Tibial nerve (tissue), 4 donors: ENCODE results near the gene CDH13. TPM values are rescaled to one million over a fixed set of nuclear protein-coding genes. Genes with fewer than 3 reads are reported as not detected.
A peak's percentile ranks its signal among the peaks of the same experiment; 100 is the strongest.

Source experiments
- DNase-seq, 2 donors: peaks; one replicate each; pipeline ENCODE4 v3.0.0-alpha.2; 2019; ENCODE audit warnings: low spot score in 2 of 2
- H3K27ac ChIP-seq, 4 donors: fragments of 200-600 bp; sonication (generic) in 3 of 4; one replicate each; pipeline ENCODE4 v1.5.1; 2017 to 2019; ENCODE audit warnings: mild to moderate bottlenecking in 1 of 4
- H3K27me3 ChIP-seq, 2 donors: fragments of 200-600 bp; sonication (generic) in 1 of 2; one replicate each; pipeline versions ENCODE4 v1.5.1 to v1.6.0; 2017 to 2019
- H3K36me3 ChIP-seq, 3 donors: fragments of 200-600 bp; sonication (generic); one replicate each; pipeline ENCODE4 v1.5.1; 2018 to 2019
- H3K4me1 ChIP-seq, 4 donors: fragments of 200-600 bp; sonication (generic) in 3 of 4; one replicate each; pipeline ENCODE4 v1.5.1; 2017 to 2019
- H3K4me3 ChIP-seq, 4 donors: fragments of 200-600 bp; sonication (generic) in 3 of 4; one replicate each; pipeline ENCODE4 v1.5.1; 2017 to 2019; ENCODE audit warnings: mild to moderate bottlenecking in 1 of 4, moderate library complexity in 1 of 4
- H3K9me3 ChIP-seq, 4 donors: fragments of 200-600 bp; sonication (generic) in 3 of 4; one replicate each; pipeline ENCODE4 v1.5.1; 2017 to 2019
- EP300 ChIP-seq, 2 donors: sonication (generic); formaldehyde crosslinking; IDR thresholded peaks; one replicate each; pipeline ENCODE4 v1.6.1; 2017; ENCODE audit warnings: antibody characterized with exemption in 2 of 2, mild to moderate bottlenecking in 1 of 2
- POLR2A ChIP-seq, 2 donors: fragments of 450-650 bp; IDR thresholded peaks; one replicate each; pipeline ENCODE4 v1.6.1; 2017; ENCODE audit warnings: antibody characterized with exemption in 2 of 2, mild to moderate bottlenecking in 2 of 2, moderate library complexity in 2 of 2
- WGBS, 2 donors: methylation state at CpG; one replicate each; pipeline ENCODE4 v1.1.5; 2018; 5-methylcytosine and 5-hydroxymethylcytosine counted together
- total RNA-seq, 4 donors: library from RNA; depleted of rRNA; stranded (reverse); fragments of >200 nt; gene quantifications; one replicate each; pipeline ENCODE4 v1.1.0, GENCODE V29; 2016
- TF ChIP-seq, protein P1 (sequence below), 5 experiments: fragments of 200-600 bp in 3 of 5; fragments of 450-650 bp in 2 of 5; sonication (generic) in 3 of 5; IDR thresholded peaks; one replicate each; pipeline ENCODE4 v1.5.1; 2016 to 2019; ENCODE audit warnings: antibody characterized with exemption in 5 of 5, mild to moderate bottlenecking in 3 of 5, moderate library complexity in 2 of 5

CDH13 gene
- total RNA-seq, 4 donors from 2014 or later: 4.1 to 14.4 (median 5.8) TPM

DNA sequence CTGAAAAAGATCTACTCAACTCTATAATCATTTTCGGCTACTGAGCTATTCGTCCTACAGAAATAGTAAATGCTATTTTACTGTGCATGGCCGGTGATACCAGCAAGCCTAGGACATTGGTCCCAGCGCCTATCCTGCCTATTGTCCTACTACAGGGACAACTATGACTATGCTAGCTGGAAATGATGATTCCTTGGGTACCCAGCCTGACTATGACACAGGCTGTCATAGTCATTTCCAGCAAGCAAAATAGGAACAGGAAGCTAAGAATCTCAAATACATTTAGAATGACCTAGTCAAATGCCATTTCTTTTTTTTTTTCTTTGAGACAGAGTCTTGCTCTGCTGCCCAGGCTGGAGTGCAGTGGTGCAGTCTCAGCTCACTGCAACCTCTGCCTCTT is 1147.3 kb downstream of the CDH13 start:
- TF ChIP-seq POLR2A (IDR thresholded peaks at IDR 0.05) (no peak), EP300 (IDR thresholded peaks at IDR 0.05) (no peak)
- TF ChIP-seq, protein P1, sequence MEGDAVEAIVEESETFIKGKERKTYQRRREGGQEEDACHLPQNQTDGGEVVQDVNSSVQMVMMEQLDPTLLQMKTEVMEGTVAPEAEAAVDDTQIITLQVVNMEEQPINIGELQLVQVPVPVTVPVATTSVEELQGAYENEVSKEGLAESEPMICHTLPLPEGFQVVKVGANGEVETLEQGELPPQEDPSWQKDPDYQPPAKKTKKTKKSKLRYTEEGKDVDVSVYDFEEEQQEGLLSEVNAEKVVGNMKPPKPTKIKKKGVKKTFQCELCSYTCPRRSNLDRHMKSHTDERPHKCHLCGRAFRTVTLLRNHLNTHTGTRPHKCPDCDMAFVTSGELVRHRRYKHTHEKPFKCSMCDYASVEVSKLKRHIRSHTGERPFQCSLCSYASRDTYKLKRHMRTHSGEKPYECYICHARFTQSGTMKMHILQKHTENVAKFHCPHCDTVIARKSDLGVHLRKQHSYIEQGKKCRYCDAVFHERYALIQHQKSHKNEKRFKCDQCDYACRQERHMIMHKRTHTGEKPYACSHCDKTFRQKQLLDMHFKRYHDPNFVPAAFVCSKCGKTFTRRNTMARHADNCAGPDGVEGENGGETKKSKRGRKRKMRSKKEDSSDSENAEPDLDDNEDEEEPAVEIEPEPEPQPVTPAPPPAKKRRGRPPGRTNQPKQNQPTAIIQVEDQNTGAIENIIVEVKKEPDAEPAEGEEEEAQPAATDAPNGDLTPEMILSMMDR (IDR thresholded peaks at IDR 0.05): no peak
- no peak for DNase-seq
- WGBS, 2 donors: 89 to 92% methylated on average over 4 of the region's 4 CpGs
- Histone ChIP-seq H3K36me3 (no peaks in the 10 kb centered on the region), H3K27me3 (no peaks in the 10 kb centered on the region), H3K9me3 (no peaks in the 10 kb centered on the region), H3K27ac (no peak overlapping the region), H3K4me1 (peaks cover 0 to 12% (median 0%) of the 10 kb centered on the region in 4 donors), H3K4me3 (no peak overlapping the region)

DNA sequence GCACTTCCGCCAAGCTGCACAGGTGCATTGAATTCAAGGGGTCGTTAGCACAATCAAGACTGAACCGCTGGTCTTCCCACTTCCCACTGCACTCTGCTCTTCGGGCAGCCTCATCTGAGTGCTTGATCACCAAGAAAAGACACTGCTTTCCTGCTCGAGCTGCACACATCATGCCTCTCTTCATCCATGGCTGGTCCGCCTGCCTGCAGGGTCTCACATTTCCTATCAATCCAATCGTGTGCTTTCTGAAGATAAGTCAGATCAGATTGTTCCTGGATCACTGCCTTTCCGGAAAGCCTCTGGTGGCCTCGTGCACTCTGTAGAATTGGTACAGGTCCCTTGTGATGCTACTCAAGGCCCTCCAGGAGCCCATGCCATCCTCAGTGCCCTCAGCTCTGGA is 1150.2 kb downstream of the CDH13 start:
- H3K36me3 ChIP-seq: no peaks in the 10 kb centered on the region
- no peaks in the 10 kb centered on the region for H3K27me3 ChIP-seq
- TF ChIP-seq EP300 (IDR thresholded peaks at IDR 0.05) (no peak), POLR2A (IDR thresholded peaks at IDR 0.05) (no peak)
- TF ChIP-seq, protein P1 (IDR thresholded peaks at IDR 0.05): no peak
- H3K4me3 ChIP-seq: no peak overlapping the region
- H3K9me3 ChIP-seq: no peaks in the 10 kb centered on the region
- WGBS, 2 donors: 86 to 89% methylated on average over 9 of the region's 9 CpGs
- H3K27ac ChIP-seq: no peak overlapping the region
- H3K4me1 ChIP-seq: peaks cover 0 to 21% (median 5%) of the 10 kb centered on the region in 4 donors
- DNase-seq: no peak

DNA sequence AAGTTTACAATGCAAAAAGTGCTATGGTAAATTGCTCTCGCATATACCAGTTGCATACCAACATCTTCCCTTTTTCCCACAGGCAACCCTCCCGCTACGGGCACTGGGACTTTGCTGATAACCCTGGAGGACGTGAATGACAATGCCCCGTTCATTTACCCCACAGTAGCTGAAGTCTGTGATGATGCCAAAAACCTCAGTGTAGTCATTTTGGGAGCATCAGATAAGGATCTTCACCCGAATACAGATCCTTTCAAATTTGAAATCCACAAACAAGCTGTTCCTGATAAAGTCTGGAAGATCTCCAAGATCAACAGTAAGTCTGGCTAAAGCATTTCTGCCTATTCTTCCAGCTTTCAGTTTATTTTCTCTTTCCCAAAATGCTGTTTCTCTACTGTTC is 1153.1 kb downstream of the CDH13 start:
- Histone ChIP-seq H3K4me1 (peaks cover 0 to 21% (median 5%) of the 10 kb centered on the region in 4 donors), H3K36me3 (no peaks in the 10 kb centered on the region), H3K9me3 (no peaks in the 10 kb centered on the region), H3K27me3 (no peaks in the 10 kb centered on the region), H3K4me3 (no peak overlapping the region), H3K27ac (peak overlapping the region in 1 of 4 donors; percentile 19)
- DNase-seq: no peak
- 12 to 23% methylated on average over 6 of the region's 6 CpGs for WGBS, 2 donors
- TF ChIP-seq POLR2A (IDR thresholded peaks at IDR 0.05) (no peak), EP300 (IDR thresholded peaks at IDR 0.05) (no peak)
- TF ChIP-seq, protein P1 (IDR thresholded peaks at IDR 0.05): no peak

DNA sequence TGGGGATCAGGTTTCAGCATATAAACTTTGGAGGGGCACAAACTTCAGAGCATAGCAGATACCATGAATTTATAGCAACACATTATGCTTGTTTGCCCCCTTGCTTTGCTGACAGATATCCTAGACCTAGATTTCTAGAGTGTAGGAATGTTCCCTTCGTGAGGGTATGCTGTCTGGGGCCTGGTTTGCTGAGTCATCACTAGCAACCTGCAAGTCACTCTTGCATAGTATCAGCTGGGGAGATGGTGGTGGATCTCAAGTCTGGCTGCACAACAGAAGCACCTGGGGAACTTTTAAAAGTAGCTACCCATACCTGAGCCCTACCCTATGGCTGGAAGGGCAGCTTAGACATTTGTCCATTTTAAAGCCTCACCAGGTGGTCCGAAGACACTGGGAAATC is 1158.7 kb downstream of the CDH13 start:
- Histone ChIP-seq H3K36me3 (no peaks in the 10 kb centered on the region), H3K4me1 (peaks cover 0 to 5% (median 1%) of the 10 kb centered on the region in 4 donors), H3K27me3 (no peaks in the 10 kb centered on the region), H3K4me3 (no peak overlapping the region), H3K9me3 (no peaks in the 10 kb centered on the region), H3K27ac (no peak overlapping the region)
- TF ChIP-seq EP300 (IDR thresholded peaks at IDR 0.05) (no peak), POLR2A (IDR thresholded peaks at IDR 0.05) (no peak)
- TF ChIP-seq, protein P1 (IDR thresholded peaks at IDR 0.05): no peak
- WGBS, 2 donors: 77 to 88% methylated on average over 2 of the region's 2 CpGs
- no peak for DNase-seq

DNA sequence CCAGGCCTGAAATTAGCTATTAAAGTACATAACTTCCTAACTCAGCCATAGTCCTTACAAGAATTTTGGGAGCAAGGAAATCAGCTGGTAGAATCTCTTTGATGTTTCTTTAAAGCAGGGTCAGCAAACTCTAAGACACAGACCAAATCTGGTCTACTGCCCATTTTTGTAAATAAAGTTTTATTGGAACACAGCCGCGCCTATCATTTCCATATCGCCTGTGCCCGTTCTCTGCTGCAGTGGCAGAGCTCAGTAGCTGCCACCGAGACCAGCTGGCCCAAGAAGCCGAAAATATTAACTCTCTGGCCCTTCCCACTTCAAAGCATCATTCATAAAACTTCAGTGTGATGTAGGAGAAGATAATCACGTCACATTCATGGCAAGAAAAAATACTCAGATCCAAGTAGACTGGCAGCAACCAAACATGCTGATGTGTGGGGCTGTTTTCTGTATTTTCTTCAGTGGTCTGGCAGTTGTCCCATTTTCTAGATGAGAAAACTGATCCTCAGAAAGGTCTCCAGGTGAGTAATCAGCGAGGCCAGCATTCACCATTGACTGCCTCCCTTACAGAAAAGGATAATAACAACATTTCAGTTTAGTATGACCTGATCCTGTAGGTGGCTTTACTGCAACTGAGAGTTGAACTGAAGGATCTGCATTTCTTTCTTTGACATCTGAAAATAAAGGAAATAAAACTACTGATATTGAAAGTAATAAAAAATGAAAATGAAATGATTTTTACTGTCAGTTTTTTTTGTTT is 1163.1 kb downstream of the CDH13 start:
- H3K4me3 ChIP-seq: no peak overlapping the region
- no peaks in the 10 kb centered on the region for H3K27me3 ChIP-seq
- no peak overlapping the region for H3K27ac ChIP-seq
- TF ChIP-seq POLR2A (IDR thresholded peaks at IDR 0.05) (no peak), EP300 (IDR thresholded peaks at IDR 0.05) (no peak)
- TF ChIP-seq, protein P1 (IDR thresholded peaks at IDR 0.05): no peak
- H3K9me3 ChIP-seq: no peaks in the 10 kb centered on the region
- 86 to 88% methylated on average over 8 of the region's 8 CpGs for WGBS, 2 donors
- no peak for DNase-seq
- H3K4me1 ChIP-seq: no peaks in the 10 kb centered on the region
- no peaks in the 10 kb centered on the region for H3K36me3 ChIP-seq
